Suprapubic skin (tissue), 4 donors: ENCODE measurements around the gene FANCE. TPM values are rescaled to one million over a fixed set of nuclear protein-coding genes. Genes with fewer than 3 reads are reported as not detected.

ENCODE experiments used
- DNase-seq, 2 donors: peaks; one replicate each; pipeline ENCODE4 v3.0.0-alpha.2; 2019; ENCODE audit warnings: low spot score in 2 of 2
- H3K27ac ChIP-seq: fragments of 200-600 bp; sonication (generic); one replicate; pipeline ENCODE4 v1.5.1; 2019
- H3K27me3 ChIP-seq: fragments of 200-600 bp; sonication (generic); one replicate; pipeline ENCODE4 v1.5.1; 2019
- H3K36me3 ChIP-seq: fragments of 200-600 bp; sonication (generic); one replicate; pipeline ENCODE4 v1.5.1; 2019
- H3K4me1 ChIP-seq: fragments of 200-600 bp; sonication (generic); one replicate; pipeline ENCODE4 v1.5.1; 2019
- H3K4me3 ChIP-seq: fragments of 200-600 bp; sonication (generic); one replicate; pipeline ENCODE4 v1.5.1; 2019; ENCODE audit warnings: mild to moderate bottlenecking
- H3K9me3 ChIP-seq: fragments of 200-600 bp; sonication (generic); one replicate; pipeline ENCODE4 v1.5.1; 2019
- CTCF ChIP-seq, 2 donors: fragments of 200-600 bp in 1 of 2; fragments of 450-650 bp in 1 of 2; sonication (generic) in 1 of 2; IDR thresholded peaks; one replicate each; pipeline ENCODE4 v1.5.1; 2016 to 2019; ENCODE audit warnings: antibody characterized with exemption in 2 of 2, mild to moderate bottlenecking in 1 of 2, moderate library complexity in 1 of 2
- EP300 ChIP-seq: sonication (generic); formaldehyde crosslinking; IDR thresholded peaks from one replicate; pipeline ENCODE4 v1.6.1; 2017; ENCODE audit warnings: antibody characterized with exemption
- POLR2A ChIP-seq, 2 donors: fragments of 450-650 bp; IDR thresholded peaks; one replicate each; pipeline ENCODE4 v1.6.1; 2017; ENCODE audit warnings: antibody characterized with exemption in 2 of 2, mild to moderate bottlenecking in 2 of 2, moderate library complexity in 2 of 2
- POLR2AphosphoS5 ChIP-seq, 3 donors: sonication (generic); formaldehyde crosslinking; IDR thresholded peaks; one replicate each; pipeline ENCODE4 v1.6.1; 2017; ENCODE audit warnings: antibody characterized with exemption in 3 of 3
- WGBS: methylation state at CpG from one replicate; pipeline ENCODE4 v1.1.5; 2018; 5-methylcytosine and 5-hydroxymethylcytosine counted together
- total RNA-seq, 4 donors: library from RNA; depleted of rRNA; stranded (reverse); fragments of >200 nt; gene quantifications; one replicate each; pipeline ENCODE4 v1.1.0, GENCODE V29; 2016

The FANCE gene
- total RNA-seq, 4 donors from 2014 or later, result 20.6 to 25.6 (median 21.6) TPM

DNA sequence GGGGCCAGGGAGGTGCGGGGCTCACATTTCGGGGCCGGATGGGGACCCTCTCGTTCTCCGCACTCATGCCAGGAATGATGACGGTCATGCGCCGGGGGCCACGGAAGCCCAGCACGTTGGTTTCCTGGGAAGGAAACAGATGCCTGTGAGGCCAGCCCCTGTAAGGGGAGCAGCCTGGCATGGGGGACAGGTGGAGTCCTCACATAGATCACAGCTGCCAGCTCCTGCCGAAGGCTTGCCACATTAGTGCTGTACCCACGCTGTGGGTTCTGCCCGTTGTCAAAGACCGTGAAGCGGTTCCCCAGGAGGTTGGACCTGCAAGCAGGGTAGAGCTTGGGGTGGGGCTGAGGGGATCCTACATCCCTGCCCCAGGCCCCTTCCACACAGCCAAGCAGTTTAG lies 51.4 kb downstream of the FANCE start:
- Histone ChIP-seq H3K4me1 (peaks cover 10% of the 10 kb centered on the region), H3K27me3 (peaks cover 20% of the 10 kb centered on the region), H3K36me3 (no peaks in the 10 kb centered on the region), H3K27ac (no peak overlapping the region), H3K9me3 (no peaks in the 10 kb centered on the region), H3K4me3 (no peak overlapping the region)
- TF ChIP-seq POLR2A (IDR thresholded peaks at IDR 0.05) (no peak), CTCF (IDR thresholded peaks at IDR 0.05) (no peak), POLR2AphosphoS5 (IDR thresholded peaks at IDR 0.05) (no peak), EP300 (no peak)
- no peak for DNase-seq
- WGBS, result 71% methylated on average over 10 of the region's 15 CpGs

GRCh38 chr6:35505999-35506412 lies 53.9 kb downstream of the FANCE start:
- TF ChIP-seq POLR2AphosphoS5 (IDR thresholded peaks at IDR 0.05), result no peak
- TF ChIP-seq POLR2A (IDR thresholded peaks at IDR 0.05), result no peak
- TF ChIP-seq CTCF (IDR thresholded peaks at IDR 0.05), result no peak
- no peak for TF ChIP-seq EP300
- peaks cover 7% of the 10 kb centered on the region for H3K4me1 ChIP-seq
- no peaks in the 10 kb centered on the region for H3K36me3 ChIP-seq
- H3K27me3 ChIP-seq, result peaks cover 28% of the 10 kb centered on the region
- WGBS, result 50% methylated on average over 14 of the region's 21 CpGs
- H3K9me3 ChIP-seq, result no peaks in the 10 kb centered on the region
- DNase-seq, result no peak
- no peak overlapping the region for H3K4me3 ChIP-seq
- no peak overlapping the region for H3K27ac ChIP-seq

DNA sequence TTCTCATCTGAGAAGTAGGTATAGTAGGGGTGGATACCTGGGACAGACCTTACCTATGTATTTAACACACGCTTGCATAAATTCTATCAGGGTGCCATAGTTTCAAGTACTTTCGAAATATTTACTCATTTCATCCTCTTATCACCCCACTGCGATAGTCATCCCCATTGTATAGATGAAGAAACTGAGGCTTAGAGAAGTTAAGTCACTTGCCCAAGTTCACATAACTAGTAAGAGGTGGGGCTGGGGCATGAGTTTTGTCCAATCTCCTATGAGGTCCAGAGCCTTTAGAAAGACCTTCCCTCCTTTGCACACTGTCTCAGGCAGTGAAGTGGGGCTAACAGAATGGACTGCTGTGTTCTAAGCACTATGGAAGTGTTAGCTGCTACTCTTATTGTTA lies 54.4 kb downstream of the FANCE start:
- WGBS, result 94% methylated on average over 3 of the region's 3 CpGs

DNA sequence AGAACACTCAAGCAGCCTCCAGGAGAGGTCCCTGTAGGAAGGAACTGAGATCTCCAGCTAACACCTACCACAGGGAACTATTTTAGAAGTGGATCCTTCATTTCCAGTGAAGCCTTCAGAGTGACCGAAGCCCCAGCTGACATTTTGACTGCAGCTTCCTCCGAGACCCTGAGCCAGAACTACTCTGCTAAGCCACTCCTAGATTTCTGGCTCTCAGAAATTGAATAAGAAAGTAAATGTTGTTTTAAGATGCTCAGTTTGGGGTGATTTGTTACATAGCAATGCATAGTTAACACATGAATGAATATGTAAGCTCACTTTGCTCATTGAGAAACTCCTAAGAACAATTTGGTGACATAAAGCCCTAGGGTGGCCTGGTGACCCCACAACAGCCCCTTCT lies 55.1 kb downstream of the FANCE start:
- WGBS, result 97% methylated on average over 2 of the region's 2 CpGs
- no peak for DNase-seq
- no peak overlapping the region for H3K4me3 ChIP-seq
- H3K27me3 ChIP-seq, result peaks cover 40% of the 10 kb centered on the region
- H3K27ac ChIP-seq, result no peak overlapping the region
- H3K36me3 ChIP-seq, result no peaks in the 10 kb centered on the region
- TF ChIP-seq POLR2AphosphoS5 (IDR thresholded peaks at IDR 0.05) (no peak), CTCF (IDR thresholded peaks at IDR 0.05) (no peak), POLR2A (IDR thresholded peaks at IDR 0.05) (no peak), EP300 (no peak)
- no peaks in the 10 kb centered on the region for H3K9me3 ChIP-seq
- H3K4me1 ChIP-seq, result peaks cover 15% of the 10 kb centered on the region

More for the DNA sequence above, 54.4 kb downstream of the FANCE start:
- no peak for DNase-seq
- peaks cover 33% of the 10 kb centered on the region for H3K27me3 ChIP-seq
- peaks cover 10% of the 10 kb centered on the region for H3K4me1 ChIP-seq
- no peaks in the 10 kb centered on the region for H3K36me3 ChIP-seq
- no peaks in the 10 kb centered on the region for H3K9me3 ChIP-seq
- H3K4me3 ChIP-seq, result no peak overlapping the region
- TF ChIP-seq POLR2AphosphoS5 (IDR thresholded peaks at IDR 0.05) (no peak), POLR2A (IDR thresholded peaks at IDR 0.05) (no peak), CTCF (IDR thresholded peaks at IDR 0.05) (no peak), EP300 (no peak)
- H3K27ac ChIP-seq, result no peak overlapping the region

DNA sequence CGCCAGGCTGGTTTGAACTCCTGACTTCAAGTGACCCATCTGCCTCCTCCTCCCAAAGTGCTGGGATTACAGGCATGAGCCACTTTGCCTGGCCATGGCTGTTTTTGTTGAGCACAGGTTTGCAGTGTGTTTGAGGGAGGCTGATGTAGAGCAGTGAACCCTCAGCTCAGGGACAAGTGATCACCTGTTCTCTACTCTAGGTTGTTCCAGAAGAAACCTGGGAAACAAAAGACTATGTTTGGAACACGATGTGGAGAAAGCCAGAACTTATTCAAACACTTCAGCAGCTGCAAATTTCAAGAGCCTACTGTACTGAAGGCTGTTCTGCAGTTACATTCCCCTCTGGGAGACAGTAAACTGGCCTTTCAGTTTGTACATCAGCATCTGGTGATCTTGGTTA lies 55.9 kb downstream of the FANCE start:
- Histone ChIP-seq H3K4me3 (no peak overlapping the region), H3K27me3 (peaks cover 47% of the 10 kb centered on the region), H3K36me3 (no peaks in the 10 kb centered on the region), H3K9me3 (no peaks in the 10 kb centered on the region), H3K27ac (no peak overlapping the region), H3K4me1 (peaks cover 15% of the 10 kb centered on the region)
- DNase-seq, result no peak
- WGBS, result 65% methylated on average over 2 of the region's 2 CpGs
- no peak for TF ChIP-seq POLR2AphosphoS5 (IDR thresholded peaks at IDR 0.05)
- no peak for TF ChIP-seq EP300
- no peak for TF ChIP-seq POLR2A (IDR thresholded peaks at IDR 0.05)
- TF ChIP-seq CTCF (IDR thresholded peaks at IDR 0.05), result no peak
